ENCODE results near the gene CDC42BPG. TPM values are rescaled to one million over a fixed set of nuclear protein-coding genes. Genes with fewer than 3 reads are reported as not detected.

Gene CDC42BPG
- total and polyA plus RNA-seq, 9 of the 15 experiments (the other 6 are each of a cell fraction or from before 2014, with no cell fraction given), result 0.04 to 8.8 (median 2.1) TPM

GRCh38 chr11:64887757-64888405 lies 43.4 kb upstream of the CDC42BPG start (continued):
- TF ChIP-seq ZNF239 (CRISPR knock-in tag; IDR thresholded peaks at IDR 0.05), result peak; percentile 5; the same call in 1 of the 2 replicates
- no peak for TF ChIP-seq MAFF (IDR thresholded peaks at IDR 0.05; ENCODE audit: low read length)
- peak; percentile 48; the same call in 1 of the 2 replicates for TF ChIP-seq SOX6 (IDR thresholded peaks at IDR 0.05)
- no peak for TF ChIP-seq ELK1 (CRISPR knock-in tag; IDR thresholded peaks at IDR 0.05)
- no peak for TF ChIP-seq FOXA1 (IDR thresholded peaks at IDR 0.05; ENCODE audit: borderline replicate concordance)
- TF ChIP-seq ZC3H8 (IDR thresholded peaks at IDR 0.05), result no peak
- no peak for TF ChIP-seq TRIM28 (IDR thresholded peaks at IDR 0.05)
- TF ChIP-seq MEIS2 (IDR thresholded peaks at IDR 0.05; ENCODE audit: partially characterized antibody), result no peak
- TF ChIP-seq SRSF3 (IDR thresholded peaks at IDR 0.05; ENCODE audit: insufficient read depth, low read length), result no peak
- peak; percentile 54 for TF ChIP-seq KDM5B (IDR thresholded peaks at IDR 0.05; ENCODE audit: insufficient replicate concordance, low read depth, low read length)
- TF ChIP-seq ZNF277 (CRISPR knock-in tag; IDR thresholded peaks at IDR 0.05; ENCODE audit: borderline replicate concordance), result no peak
- TF ChIP-seq STAT6 (CRISPR knock-in tag; IDR thresholded peaks at IDR 0.05), result no peak
- no peak for TF ChIP-seq HBP1 (CRISPR knock-in tag; IDR thresholded peaks at IDR 0.05)
- no peak for TF ChIP-seq ZNF644 (tag; IDR thresholded peaks at IDR 0.05; ENCODE audit: low read depth)
- no peak for TF ChIP-seq ZNF561 (CRISPR knock-in tag; conservative IDR thresholded peaks at IDR 0.05)
- TF ChIP-seq TCF15 (CRISPR knock-in tag; IDR thresholded peaks at IDR 0.05), result no peak
- TF ChIP-seq CCNT2 (IDR thresholded peaks at IDR 0.05; ENCODE audit: borderline replicate concordance, extremely low read depth, insufficient read length, low read depth, low read length), result peak; percentile 84
- no peak for TF ChIP-seq MEF2A (IDR thresholded peaks at IDR 0.05; ENCODE audit: control insufficient read depth, low read depth, low read length)
- no peak for TF ChIP-seq ZNF224 (CRISPR knock-in tag; IDR thresholded peaks at IDR 0.05)
- peak; percentile 83 for TF ChIP-seq SP1 (CRISPR knock-in tag; IDR thresholded peaks at IDR 0.05)
- TF ChIP-seq OTX1 (CRISPR knock-in tag; IDR thresholded peaks at IDR 0.05), result peak; percentile 84; the same call in 1 of the 2 replicates
- TF ChIP-seq SMARCE1 (IDR thresholded peaks at IDR 0.05), result 0 out of 2 replicates have a peak, but pooled peaks have one; percentile 38
- TF ChIP-seq ZNF347 (CRISPR knock-in tag; IDR thresholded peaks at IDR 0.05; ENCODE audit: low read depth), result no peak

Measured in K562 (cell line).